CD4-positive, alpha-beta T cell treated with Interleukin-2 at 100 ng/mL for 4 hours (primary cell): ENCODE measurements around the gene PAK5.

ENCODE experiments used
- DNase-seq: peaks from one replicate; pipeline ENCODE4 v3.0.0-alpha.2; 2020; ENCODE audit warnings: low spot score

Gene PAK5

GRCh38 chr20:9575836-9576235 is 263.0 kb downstream of the PAK5 start:
- no peak for DNase-seq

GRCh38 chr20:9574776-9575175 is 264.1 kb downstream of the PAK5 start:
- no peak for DNase-seq

GRCh38 chr20:9574181-9574580 is 264.7 kb downstream of the PAK5 start:
- DNase-seq, result no peak

- DNase-seq, result no peak
These were observed 265.3 kb downstream of the PAK5 start for GRCh38 chr20:9573335-9574151.

GRCh38 chr20:9572670-9573069 is 266.2 kb downstream of the PAK5 start:
- DNase-seq, result no peak

GRCh38 chr20:9571783-9572182 is 267.1 kb downstream of the PAK5 start:
- no peak for DNase-seq

- DNase-seq, result no peak
These were observed 268.3 kb downstream of the PAK5 start for GRCh38 chr20:9570612-9571011.

GRCh38 chr20:9566977-9567376 is 271.9 kb downstream of the PAK5 start:
- DNase-seq, result no peak

- no peak for DNase-seq
These were observed 272.8 kb downstream of the PAK5 start for GRCh38 chr20:9565910-9566550.

- DNase-seq, result no peak
These were observed 281.5 kb downstream of the PAK5 start for GRCh38 chr20:9557411-9557810.

- DNase-seq, result no peak
These were observed 283.1 kb downstream of the PAK5 start for GRCh38 chr20:9555781-9556180.

GRCh38 chr20:9551808-9552550 is 286.9 kb downstream of the PAK5 start:
- no peak for DNase-seq

- DNase-seq, result no peak
These were observed 288.0 kb downstream of the PAK5 start for GRCh38 chr20:9550871-9551270.

GRCh38 chr20:9550283-9550682 is 288.6 kb downstream of the PAK5 start:
- no peak for DNase-seq

- DNase-seq, result no peak
These were observed 295.7 kb downstream of the PAK5 start for GRCh38 chr20:9543214-9543613.

- DNase-seq, result no peak
These were observed 303.4 kb downstream of the PAK5 start for GRCh38 chr20:9535449-9535848.

GRCh38 chr20:9534025-9534424 is 304.9 kb downstream of the PAK5 start:
- DNase-seq, result no peak

GRCh38 chr20:9532069-9532838 is 306.6 kb downstream of the PAK5 start:
- no peak for DNase-seq

GRCh38 chr20:9531581-9531980 is 307.3 kb downstream of the PAK5 start:
- no peak for DNase-seq

GRCh38 chr20:9523636-9524035 is 315.2 kb downstream of the PAK5 start:
- no peak for DNase-seq

GRCh38 chr20:9520086-9520485 is 318.8 kb downstream of the PAK5 start:
- DNase-seq, result no peak

GRCh38 chr20:9518576-9519175 is 320.2 kb downstream of the PAK5 start:
- DNase-seq, result no peak
